ENCODE data around the gene ZNF408.

ZNF408 gene

GRCh38 chr11:46725338-46726205 lies 24.7 kb downstream of the ZNF408 start:
- ChIA-PET POLR2A (no interaction called here), CTCF (no interaction called here)

GRCh38 chr11:46726206-46726862 lies 25.5 kb downstream of the ZNF408 start:
- ChIA-PET CTCF (no interaction called here), POLR2A (no interaction called here)
- H3K4me3 ChIP-seq (ENCODE audit: low read depth, low read length) = no peak overlapping the region
- TF ChIP-seq CTCF (IDR thresholded peaks at IDR 0.05; ENCODE audit: insufficient read depth, low read length, missing control alignments) = no peak
- DNase-seq (ENCODE audit: low read depth, low spot score) = no peak

More at GRCh38 chr11:46725338-46726205, 24.7 kb downstream of the ZNF408 start:
- no peak for TF ChIP-seq CTCF (IDR thresholded peaks at IDR 0.05; ENCODE audit: insufficient read depth, low read length, missing control alignments)
- no peak overlapping the region for H3K4me3 ChIP-seq (ENCODE audit: low read depth, low read length)
- DNase-seq (ENCODE audit: low read depth, low spot score) = no peak

- ChIA-PET POLR2A (interaction anchor here (0.7 kb wide), 1 partner anchor 59 kb away, joined by 3 read pairs; no protein-coding TSS in a partner anchor), CTCF (interaction anchor here (0.8 to 1.3 kb wide), 2 partner anchors 11 to 20 kb away, joined by 3 read pairs; no protein-coding TSS in a partner anchor)
- TF ChIP-seq CTCF (IDR thresholded peaks at IDR 0.05; ENCODE audit: insufficient read depth, low read length, missing control alignments) = no peak
- no peak for DNase-seq (ENCODE audit: low read depth, low spot score)
- H3K4me3 ChIP-seq (ENCODE audit: low read depth, low read length) = no peak overlapping the region
These were observed 27.3 kb downstream of the ZNF408 start for GRCh38 chr11:46727952-46728658.

- TF ChIP-seq CTCF (IDR thresholded peaks at IDR 0.05; ENCODE audit: insufficient read depth, low read length, missing control alignments) = no peak
- CTCF ChIA-PET = interaction anchor here (1.3 kb wide), 1 partner anchor 11 kb away, joined by 3 read pairs; no protein-coding TSS in a partner anchor
- no peak overlapping the region for H3K4me3 ChIP-seq (ENCODE audit: low read depth, low read length)
- POLR2A ChIA-PET = interaction anchor here (0.7 kb wide), 1 partner anchor 58 kb away, joined by 3 read pairs; no protein-coding TSS in a partner anchor
- DNase-seq (ENCODE audit: low read depth, low spot score) = no peak
These were observed 27.8 kb downstream of the ZNF408 start for GRCh38 chr11:46728659-46729040.

GRCh38 chr11:46729110-46730027 lies 28.5 kb downstream of the ZNF408 start:
- ChIA-PET POLR2A (no interaction called here), CTCF (no interaction called here)
- H3K4me3 ChIP-seq (ENCODE audit: low read depth, low read length) = no peak overlapping the region
- no peak for DNase-seq (ENCODE audit: low read depth, low spot score)
- TF ChIP-seq CTCF (IDR thresholded peaks at IDR 0.05; ENCODE audit: insufficient read depth, low read length, missing control alignments) = no peak
